HG03025 (cell line): ENCODE data around the gene SERP1.
"Not testable (repeated sequence)": the region's sequence is repeated elsewhere in the genome, so short reads cannot be mapped to it uniquely, and the experiment has no call there.

Experiments
- ATAC-seq: cut with Tn5 transposase; IDR thresholded peaks from one replicate; pipeline ENCODE4 v1.9.1; 2021; ENCODE audit warnings: mild to moderate bottlenecking, moderate library complexity; ENCODE audit not compliant: unreplicated experiment, low FRiP score

The SERP1 gene

DNA sequence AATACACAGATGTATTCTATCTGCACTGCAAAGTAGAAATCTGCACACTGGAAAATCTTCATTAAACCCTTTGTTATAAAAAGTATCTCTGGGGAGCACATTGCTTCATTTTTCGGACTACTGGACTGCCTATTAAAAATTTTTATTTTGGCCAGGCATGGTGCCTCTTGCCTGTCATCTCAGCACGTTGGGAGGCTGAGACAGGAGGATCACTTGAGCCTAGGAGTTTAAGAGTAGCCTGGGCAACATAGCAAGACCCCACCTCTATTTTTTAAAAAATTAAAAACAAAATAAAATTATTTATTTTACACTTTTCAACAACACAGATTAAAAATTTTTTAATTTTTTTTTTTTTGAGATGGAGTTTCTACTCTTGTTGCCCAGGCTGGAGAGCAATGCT, 6.0 kb downstream of the SERP1 start:
- no peak for ATAC-seq

DNA sequence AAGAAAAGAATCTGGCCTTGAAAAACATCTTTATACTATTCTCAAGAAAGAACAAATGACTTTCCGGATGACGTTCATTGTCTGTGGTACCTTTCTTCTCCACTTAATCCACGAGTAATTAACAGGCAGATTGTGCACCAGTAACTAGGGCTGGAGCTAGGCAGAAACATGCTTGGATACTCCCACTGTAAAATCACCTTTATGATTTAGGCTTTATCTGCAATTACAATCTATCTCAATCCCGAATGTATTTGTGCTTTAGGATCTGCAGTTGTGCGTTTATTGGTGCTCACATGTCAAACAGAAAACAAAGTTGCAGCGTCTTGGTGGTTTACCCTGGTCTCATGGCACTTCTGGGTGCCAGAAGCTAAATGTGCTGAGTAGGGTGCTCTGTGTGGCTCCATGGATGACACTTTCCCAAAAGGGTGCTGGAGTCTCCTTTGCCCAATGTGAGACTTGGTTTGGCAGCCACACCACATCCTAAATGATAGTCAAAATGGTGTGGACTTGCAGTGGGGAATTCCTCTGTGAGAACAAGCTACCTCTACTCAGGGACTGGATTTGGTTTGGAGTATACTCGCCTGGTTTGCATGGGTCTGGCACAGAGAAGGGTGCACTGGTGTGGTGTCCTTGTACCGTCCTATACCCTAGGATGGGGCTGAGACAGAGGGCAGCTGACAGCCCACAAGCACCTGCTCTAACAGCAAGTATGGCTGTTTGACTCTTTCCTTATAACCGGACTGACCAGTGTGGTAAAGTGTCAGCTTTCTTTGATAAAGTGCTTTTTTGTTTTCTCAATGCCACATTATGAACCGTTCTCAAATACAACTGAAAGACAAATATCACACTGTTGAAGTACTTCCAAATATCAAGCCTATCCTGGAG, 7.7 kb downstream of the SERP1 start:
- ATAC-seq = no peak

DNA sequence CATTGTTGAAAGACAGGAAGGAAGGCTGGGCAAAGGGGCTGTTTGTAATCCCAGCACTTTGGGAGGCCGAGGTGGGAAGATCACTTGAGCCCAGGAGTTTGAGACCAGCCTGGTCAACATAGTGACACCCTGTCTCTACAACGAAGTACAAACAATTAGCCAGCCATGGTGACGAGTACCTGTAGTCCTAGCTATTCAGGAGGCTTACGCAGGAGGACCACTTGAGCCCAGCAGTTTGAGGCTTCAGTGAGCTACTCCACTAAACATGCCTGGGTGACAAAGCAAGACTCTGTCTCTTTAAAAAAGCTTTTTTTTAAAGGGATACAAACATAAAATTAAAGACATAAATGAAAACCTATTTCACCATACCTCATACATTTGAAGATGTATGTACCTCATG, 11.1 kb downstream of the SERP1 start:
- no peak for ATAC-seq

DNA sequence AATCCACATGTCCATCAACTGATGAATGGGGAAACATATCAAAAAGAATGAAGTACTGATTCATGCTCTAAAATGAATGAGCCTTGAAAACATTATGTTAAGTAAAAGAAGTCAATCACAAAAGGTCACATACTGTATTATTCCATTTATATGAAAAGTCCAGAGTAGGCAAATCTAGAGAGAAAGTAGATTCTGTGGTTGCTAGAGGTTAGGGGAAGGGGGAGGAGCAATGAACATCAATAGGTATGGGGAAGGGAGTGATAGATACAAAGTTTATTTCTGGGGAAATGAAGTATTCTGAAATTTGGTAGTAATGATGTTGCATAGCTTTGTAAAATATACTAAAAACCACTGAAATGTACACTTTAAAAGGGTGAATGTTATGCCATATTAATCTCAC, 14.5 kb downstream of the SERP1 start:
- no peak for ATAC-seq

DNA sequence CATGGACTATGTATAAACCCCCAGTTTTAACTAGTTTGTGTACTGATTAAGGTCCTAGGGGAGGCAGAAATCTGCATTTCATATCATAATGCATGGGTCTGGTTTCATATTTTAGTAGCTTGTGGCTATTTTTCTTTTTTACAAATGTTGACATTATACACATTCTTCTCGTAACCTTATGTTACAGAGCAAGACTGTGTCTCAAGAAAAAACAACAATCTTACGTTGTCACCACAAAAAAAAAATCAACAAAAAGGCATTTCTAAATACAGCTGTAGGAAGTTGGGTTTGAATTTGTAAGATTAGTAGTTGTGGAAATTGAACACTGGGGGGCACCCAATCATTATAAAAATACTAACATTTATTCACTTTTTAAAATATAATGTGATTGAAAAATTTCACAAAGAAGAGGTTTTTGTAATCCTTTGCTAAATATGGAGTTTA, 17.9 kb downstream of the SERP1 start:
- ATAC-seq = no peak

DNA sequence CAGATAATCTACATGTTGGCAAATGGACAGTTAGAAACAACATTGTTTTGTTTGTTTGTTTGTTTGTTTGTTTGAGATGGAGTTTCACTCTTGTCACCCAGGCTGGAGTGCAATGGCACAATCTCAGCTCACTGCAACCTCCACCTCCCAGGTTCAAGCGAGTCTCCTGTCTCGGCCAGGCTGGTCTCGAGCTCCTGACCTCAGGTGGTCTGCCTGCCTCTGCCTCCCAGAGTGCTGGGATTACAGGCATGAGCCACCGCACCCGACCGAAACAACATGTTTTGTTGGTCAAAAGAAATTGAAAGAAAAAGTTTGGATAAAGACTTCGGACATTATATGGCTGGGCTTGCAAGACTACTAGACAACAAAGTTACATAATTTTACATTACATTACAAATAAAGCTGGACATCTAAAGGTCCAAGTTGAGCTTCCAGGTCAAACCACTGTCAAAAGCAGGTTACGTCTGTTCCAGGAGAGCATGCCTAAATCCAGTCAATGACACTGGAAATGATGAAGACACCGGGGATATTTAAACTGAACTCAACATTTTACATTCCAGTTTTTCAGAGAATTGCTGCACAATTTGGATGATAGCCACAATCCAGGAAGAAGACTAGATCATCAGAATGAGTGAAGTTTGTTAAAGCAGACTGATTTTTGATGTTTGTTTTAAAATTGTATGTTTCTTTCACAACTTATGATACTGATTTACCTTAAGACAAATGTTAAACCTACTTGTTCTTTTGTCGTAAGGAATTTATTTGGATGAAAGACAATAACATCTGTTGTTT, 18.6 kb downstream of the SERP1 start:
- ATAC-seq = no peak

DNA sequence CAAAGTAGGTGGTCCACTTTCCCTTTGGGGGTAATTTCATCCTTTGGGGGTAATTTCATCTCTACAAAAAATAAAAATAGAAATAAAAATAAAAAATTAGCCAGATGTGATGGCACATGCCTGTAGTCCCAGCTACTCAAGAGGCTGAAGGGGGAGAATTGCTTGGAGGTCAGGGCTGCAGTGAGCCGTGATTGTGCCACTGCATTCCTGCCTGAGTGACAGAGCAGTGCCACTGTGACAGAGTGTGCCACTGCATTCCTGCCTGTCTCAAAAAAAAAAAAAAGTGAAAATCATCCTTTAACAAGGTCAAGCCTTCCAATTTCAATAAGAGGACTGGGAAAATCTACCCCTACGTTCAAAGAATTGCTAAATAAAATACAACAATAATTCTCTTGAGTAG, 22.8 kb downstream of the SERP1 start:
- no peak for ATAC-seq

DNA sequence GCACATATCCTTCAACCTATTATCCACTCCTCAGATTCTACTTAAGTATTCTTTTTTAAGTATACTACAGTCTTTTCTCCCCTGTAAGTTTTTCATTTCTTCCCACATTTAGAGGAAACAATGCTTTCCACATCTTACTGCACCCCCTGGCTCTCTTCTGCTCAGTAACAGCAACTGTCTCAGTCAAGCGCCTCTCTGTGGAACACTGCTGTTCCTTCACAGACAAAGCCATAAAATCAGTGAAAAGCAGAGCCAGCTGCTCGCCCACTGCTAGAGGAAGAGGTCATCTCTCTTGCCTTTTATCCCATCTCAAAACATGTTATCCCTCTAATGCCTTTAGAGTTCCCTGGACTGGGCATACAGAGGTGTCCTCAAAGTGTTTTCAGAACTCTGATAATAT, 24.8 kb downstream of the SERP1 start:
- ATAC-seq = no peak

DNA sequence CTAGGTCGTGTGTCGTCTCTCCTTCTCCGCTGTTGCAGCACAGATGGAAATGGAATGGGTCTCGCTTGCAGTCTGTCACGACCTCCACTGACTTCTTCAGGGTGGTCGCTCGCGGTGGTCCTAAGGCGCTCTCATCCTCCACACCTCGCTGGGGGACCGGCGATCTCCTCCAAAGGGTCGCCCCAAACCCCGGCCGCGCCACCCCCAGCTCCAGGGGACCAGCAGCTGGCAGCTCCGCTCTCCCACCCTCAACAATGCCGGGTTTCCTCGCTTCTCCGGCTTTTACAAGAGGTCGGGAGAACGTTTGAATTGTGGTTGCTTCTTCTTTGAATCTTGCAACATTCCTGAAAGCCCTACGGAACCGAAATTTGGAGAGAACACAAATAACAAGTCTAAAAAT, 25.9 kb downstream of the SERP1 start:
- no peak for ATAC-seq

DNA sequence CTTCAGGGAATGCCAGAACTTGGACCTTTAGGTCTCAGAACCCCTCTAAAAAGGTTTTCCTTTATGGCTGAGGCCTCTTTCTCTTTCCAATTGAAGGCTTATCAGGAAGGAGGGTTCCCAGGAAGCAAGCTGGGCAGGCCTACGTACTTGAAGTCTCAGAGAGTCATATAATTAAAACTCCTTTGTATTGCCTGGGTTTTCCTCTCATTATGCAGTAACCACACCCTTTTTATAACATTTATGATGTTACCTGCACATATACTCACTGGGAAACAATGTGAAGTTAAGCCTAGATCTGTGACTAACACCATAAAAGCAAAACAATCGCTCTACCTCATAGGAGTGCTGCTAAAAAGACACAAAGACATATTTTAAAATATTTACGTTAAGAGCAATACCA, 27.3 kb downstream of the SERP1 start:
- ATAC-seq = no peak

DNA sequence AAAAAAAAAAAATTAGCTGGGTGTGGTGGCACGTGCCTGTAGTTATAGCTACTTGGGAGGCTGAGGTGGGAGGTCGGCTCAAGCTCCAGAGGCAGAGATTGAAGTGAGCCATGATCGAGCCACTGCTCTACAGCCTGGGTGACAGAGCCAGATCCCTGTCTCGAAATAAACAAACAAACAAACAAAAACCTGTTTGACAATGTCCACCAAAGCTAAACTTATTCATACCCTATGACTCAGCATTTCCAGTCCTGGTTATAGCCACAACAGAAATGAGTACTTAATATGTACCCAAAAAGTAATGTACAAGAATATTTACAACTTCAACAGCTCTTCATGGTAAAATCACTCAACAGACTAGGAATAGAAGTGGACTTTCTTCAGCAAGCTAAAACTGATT, 31.1 kb downstream of the SERP1 start:
- no peak for ATAC-seq

DNA sequence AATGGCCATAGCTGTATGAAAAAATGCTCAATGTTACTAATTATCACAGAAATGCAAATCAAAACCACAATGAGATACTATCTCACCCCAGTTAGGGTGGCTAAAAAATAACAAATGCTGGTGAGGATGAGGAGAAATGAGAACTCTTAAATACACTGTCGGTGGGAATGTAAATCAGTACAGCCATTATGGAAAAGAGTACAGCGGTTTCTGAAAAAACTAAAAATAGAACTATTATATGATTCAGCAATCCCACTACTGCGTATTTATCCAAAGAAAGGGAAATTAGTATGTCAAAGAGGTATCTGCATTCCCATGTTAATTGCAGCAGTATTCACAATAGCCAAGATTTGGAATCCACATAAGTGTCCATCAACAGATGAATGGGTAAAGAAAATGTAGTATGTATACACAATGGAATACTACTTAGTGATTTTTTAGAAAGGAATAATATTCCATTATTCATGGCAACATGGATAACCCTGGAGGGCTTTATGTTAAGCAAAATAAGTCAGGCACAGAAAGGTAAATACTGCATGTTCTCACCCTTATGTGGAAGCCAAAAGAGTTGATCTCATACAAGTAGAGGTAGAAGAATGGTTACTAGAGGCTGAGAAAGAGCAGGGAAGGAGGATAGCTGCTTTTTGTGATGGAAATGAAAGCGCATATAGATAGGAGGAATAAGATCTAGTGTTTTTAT, 35.0 kb downstream of the SERP1 start:
- ATAC-seq = no peak

DNA sequence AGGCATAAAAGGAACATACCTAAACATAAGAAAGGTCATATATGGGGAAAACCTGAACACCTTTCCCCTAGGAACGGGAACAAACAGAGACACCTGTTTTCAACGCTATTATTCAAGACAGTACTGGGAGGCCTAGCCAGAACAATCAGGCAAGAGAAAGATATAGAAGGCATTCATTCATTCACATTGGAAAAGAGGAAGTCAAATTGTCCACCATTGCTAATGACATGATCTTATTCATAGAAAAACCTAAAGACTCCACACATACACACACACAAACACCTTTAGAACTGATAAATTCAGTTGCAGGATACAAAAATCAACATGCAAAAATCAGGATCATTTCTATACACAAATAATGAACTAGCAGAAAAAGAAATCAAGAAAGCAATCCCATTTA, 36.5 kb downstream of the SERP1 start:
- ATAC-seq = no peak

DNA sequence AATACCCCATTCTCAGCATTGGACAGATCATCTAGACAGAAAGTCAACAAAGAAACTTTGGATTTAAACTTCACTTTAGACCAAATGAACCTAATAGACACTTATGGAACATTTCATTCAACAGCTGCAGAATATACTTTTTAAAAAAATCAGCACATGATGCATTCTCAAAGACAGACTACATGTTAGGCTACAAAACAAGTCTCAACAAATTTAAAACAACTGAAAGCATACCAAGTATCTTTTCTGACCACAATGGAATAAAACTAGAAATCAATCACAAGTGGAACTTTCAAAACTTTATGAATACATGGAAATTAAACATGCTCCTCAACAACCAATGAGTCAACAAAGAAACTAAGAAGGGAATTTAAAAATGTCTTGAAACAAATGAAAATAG, 37.9 kb downstream of the SERP1 start:
- ATAC-seq = no peak

DNA sequence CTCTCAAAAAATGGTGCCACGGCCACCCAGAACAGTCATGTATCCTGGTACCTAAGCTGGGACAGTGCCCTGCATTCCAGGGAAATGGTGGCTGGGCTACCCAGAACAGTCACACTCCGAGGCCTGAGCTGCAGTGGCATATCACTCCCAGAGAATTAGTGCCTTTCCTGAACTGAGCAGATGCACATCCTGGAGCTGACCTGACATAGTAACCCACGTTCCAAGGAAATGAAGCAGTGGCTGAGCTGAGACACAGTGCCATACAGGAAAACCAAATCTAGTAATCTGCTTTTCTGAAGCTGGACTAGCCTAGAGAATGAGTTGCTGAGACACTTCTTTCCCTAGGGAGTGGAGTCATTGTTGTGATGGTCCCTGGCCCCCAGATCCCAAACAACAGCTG, 41.8 kb downstream of the SERP1 start:
- ATAC-seq = no peak

DNA sequence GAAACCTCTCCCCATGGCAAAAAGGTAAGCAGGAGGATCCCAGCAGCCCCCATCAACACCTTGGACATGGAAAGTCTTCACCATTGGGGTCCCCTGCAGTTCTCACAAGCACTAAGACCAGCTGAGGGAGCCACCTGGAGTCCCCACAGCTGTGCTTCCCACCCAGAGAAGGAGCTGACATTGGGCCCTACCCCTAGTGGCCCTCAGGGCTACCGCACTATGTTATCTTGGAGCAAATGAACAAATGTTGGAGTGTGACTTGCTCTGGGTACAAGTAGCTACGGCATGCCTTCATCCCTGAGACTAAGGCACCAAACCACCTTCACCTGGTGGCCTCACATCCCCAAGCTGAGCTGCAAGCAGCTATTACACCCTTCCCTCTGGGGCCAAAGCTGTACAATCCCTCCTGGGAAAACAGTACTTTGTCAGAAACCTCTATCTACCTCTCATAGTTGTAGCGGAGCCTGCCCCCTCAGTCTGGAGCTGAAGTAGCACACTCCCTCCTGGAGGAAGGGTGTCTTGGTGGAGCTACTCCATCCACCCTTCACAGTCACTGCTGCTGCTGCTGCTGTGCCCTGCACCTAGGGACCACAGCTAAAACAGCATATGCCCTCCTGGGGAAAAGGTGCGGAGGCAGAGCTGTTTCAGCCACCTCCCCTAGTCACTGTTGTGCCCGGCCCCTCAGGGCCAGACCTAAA, 42.7 kb downstream of the SERP1 start:
- ATAC-seq = no peak

DNA sequence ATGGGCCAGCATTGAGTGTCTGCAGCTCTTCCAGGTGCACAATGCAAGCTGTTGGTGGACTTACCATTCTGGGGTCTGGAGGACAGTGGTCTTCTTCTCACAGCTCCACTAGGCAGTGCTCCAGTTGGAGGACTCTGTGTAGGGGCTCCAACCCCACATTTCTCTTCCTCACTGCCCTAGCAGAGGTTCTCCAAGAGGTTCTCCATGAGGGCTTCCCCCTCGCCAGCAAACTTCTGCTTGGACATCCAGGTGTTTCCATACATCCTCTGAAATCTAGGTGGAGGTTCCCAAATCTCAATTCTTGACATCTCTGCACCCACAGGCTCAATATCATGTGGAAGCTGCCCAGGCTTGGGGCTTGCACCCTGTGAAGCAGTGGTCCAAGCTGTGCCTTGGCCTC, 45.3 kb downstream of the SERP1 start:
- ATAC-seq = not testable (repeated sequence)

DNA sequence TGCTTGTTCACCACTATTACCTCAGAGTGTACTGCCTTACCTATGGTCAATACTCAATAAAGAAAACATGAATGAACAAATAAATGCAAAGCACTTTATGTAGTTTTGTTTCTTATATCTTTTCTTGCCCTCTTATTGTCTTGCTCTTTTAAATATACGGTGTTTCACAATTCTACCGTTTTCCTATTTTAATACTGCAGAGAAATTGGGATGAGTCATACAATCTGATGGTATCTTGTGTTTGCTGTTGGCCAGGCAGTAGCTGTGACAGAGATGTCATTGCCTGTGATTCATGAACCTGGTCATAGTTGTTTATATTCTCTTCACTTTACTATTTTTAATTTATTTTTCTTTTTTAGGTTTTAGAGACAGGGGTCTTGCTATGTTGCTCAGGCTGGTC, 48.3 kb downstream of the SERP1 start:
- ATAC-seq = no peak

DNA sequence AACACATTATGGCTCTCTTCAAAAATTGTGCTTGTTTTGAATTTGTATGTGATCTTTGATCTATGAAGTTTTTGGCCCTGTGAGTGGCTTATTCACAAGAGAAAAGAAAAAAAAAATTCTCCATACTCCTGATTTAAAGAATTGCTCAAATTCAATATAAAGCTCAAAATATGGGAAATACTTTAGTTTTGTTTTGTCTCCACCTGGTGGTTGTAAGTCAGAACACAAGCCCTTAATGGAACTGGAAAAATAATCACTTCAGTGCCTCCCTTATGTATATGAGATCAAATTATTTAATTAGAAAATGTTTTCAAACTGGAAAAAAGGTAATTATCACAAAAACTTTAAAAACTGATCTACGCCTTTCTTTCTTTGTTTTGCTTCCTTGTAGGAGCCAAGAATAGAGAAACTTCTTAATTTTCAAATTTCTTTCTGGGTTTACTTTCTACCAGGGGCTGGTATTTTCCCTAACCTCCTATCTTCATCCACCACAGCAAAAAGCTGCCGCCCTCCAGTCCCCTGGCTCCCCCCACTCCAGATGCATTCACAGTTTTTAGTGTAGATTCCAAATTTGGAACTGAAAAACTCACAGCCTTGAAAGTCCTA, 50.6 kb downstream of the SERP1 start:
- ATAC-seq = no peak

DNA sequence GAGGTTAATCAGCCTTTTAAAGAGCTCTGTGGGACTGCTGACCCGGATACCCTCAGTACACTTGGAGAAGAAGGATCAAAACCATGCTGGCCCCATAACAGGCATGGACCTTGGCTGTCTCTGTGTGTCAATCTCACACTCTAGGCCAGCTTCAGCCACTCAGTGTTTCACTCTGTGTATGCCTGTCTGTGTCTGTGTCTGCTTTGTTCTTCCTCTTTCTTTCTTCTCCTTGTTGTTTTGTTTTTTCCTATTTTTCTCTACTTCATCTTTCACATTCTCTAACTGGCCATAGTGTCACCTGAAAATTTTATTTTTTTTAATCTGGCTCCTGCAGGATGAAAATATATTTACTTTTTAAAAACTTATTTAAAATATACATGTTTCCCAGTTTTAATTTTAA, 51.1 kb downstream of the SERP1 start:
- ATAC-seq = no peak
